Thyroid gland (tissue), 4 donors: ENCODE measurements around the gene OR10A6. TPM values are rescaled to one million over a fixed set of nuclear protein-coding genes. Genes with fewer than 3 reads are reported as not detected.

Experiments used
- DNase-seq, 2 donors: peaks; one replicate each; pipeline ENCODE4 v3.0.0-alpha.2; 2019
- H3K27ac ChIP-seq, 3 donors: fragments of 200-600 bp; sonication (generic); 1 replicate in 2 of 3; 2 replicates in 1 of 3; pipeline ENCODE4 v1.5.1; 2016 to 2019; ENCODE audit warnings: mild to moderate bottlenecking in 1 of 3, moderate library complexity in 1 of 3
- H3K27me3 ChIP-seq: fragments of 200-600 bp; sonication (generic); one replicate; pipeline ENCODE4 v1.5.1; 2019
- H3K36me3 ChIP-seq, 2 donors: fragments of 200-600 bp; sonication (generic); one replicate each; pipeline ENCODE4 v1.5.1; 2016 to 2019
- H3K4me1 ChIP-seq, 2 donors: fragments of 200-600 bp; sonication (generic); one replicate each; pipeline ENCODE4 v1.5.1; 2017 to 2019
- H3K4me3 ChIP-seq, 3 donors: fragments of 200-600 bp; sonication (generic); replicated peaks in 1 of 3; 1 replicate in 2 of 3; 2 replicates in 1 of 3; pipeline ENCODE4 v1.5.1; 2016; ENCODE audit warnings: mild to moderate bottlenecking in 1 of 3
- H3K9me3 ChIP-seq: fragments of 200-600 bp; sonication (generic); one replicate; pipeline ENCODE4 v1.5.1; 2017
- POLR2A ChIP-seq, 2 donors: fragments of 450-650 bp; IDR thresholded peaks; one replicate each; pipeline ENCODE4 v1.6.1; 2017; ENCODE audit warnings: antibody characterized with exemption in 2 of 2, mild to moderate bottlenecking in 2 of 2, moderate library complexity in 1 of 2
- WGBS, 2 donors: methylation state at CpG; one replicate each; pipeline ENCODE4 v1.1.5; 2017; 5-methylcytosine and 5-hydroxymethylcytosine counted together
- intact Hi-C: fragments of 100-400 bp; cut with DNase I; formaldehyde crosslinking; loops from one replicate; pipeline ENCODE4 v1.15.1; 2023
- total RNA-seq, 4 donors: library from RNA; depleted of rRNA; stranded (reverse); fragments of >200 nt; gene quantifications; one replicate each; pipeline ENCODE4 v1.2.3, GENCODE V29; 2016
- TF ChIP-seq, protein P1 (sequence below), 6 experiments: fragments of 200-600 bp in 3 of 6; fragments of 450-650 bp in 3 of 6; sonication (generic) in 3 of 6; IDR thresholded peaks; one replicate each; pipeline ENCODE4 v1.5.1; 2016 to 2019; ENCODE audit warnings: antibody characterized with exemption in 6 of 6, mild to moderate bottlenecking in 2 of 6, inconsistent platforms in 1 of 6, moderate library complexity in 1 of 6

OR10A6 gene
- total RNA-seq, 4 donors from 2014 or later: not detected

DNA sequence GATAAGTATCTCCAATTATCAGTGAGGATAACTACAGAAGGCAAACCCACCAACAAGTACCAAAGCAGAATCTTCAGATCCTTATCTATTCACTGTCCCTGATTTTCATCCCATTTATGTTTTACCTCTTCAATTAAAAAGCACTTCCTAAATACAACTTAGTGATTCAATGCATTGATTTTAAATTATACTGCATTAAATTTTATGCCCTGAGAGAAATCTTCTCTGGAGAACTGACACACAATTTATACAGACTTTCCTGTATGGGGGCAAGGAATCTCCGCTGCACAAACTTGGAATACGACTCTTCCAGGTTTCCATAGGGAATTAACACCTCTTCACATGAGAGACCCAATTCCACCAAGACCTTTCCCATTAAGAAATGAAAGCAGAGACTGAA, 10.5 kb upstream of the OR10A6 start, which contains the start of gene OR10A3:
TSS of gene OR10A3 (minus strand) at position 101 of the 400 bp plus-strand sequence. CDS start 2,188 bp downstream, outside the sequence.
- H3K27me3 ChIP-seq: no peaks in the 10 kb centered on the region
- intact Hi-C loops: no loop called here
- no peak within 1 kb of the TSS for H3K4me3 ChIP-seq
- no peaks in the 10 kb centered on the region for H3K9me3 ChIP-seq
- no peaks in the 10 kb centered on the region for H3K36me3 ChIP-seq
- H3K27ac ChIP-seq: no peak within 1 kb of the TSS
- H3K4me1 ChIP-seq: no peaks in the 10 kb centered on the region
- DNase-seq: no peak
- WGBS, 2 donors: 92% methylated on average over 2 of the region's 2 CpGs
- TF ChIP-seq POLR2A (IDR thresholded peaks at IDR 0.05): no peak
- TF ChIP-seq, protein P1, sequence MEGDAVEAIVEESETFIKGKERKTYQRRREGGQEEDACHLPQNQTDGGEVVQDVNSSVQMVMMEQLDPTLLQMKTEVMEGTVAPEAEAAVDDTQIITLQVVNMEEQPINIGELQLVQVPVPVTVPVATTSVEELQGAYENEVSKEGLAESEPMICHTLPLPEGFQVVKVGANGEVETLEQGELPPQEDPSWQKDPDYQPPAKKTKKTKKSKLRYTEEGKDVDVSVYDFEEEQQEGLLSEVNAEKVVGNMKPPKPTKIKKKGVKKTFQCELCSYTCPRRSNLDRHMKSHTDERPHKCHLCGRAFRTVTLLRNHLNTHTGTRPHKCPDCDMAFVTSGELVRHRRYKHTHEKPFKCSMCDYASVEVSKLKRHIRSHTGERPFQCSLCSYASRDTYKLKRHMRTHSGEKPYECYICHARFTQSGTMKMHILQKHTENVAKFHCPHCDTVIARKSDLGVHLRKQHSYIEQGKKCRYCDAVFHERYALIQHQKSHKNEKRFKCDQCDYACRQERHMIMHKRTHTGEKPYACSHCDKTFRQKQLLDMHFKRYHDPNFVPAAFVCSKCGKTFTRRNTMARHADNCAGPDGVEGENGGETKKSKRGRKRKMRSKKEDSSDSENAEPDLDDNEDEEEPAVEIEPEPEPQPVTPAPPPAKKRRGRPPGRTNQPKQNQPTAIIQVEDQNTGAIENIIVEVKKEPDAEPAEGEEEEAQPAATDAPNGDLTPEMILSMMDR (IDR thresholded peaks at IDR 0.05): no peak

DNA sequence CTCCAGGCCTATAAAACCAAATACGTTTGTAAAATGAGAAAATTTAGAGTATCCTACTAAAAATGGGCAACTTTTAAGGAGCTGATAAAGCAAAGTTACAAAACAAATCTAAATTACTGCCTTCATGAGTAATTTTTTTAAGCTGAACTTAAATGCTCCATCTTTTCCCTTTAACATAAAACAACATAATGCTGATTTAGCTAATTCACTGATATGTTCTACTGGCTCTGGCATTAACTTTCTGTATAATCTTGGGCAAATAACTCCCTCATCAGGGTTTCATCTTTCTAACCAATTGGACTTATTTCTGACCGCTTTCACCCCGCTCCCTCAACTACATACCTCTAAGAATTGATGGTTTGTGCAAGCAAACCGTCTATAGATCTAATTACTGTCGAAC, 10.1 kb upstream of the OR10A6 start:
- H3K4me3 ChIP-seq: no peak overlapping the region
- intact Hi-C loops: no loop called here
- DNase-seq: no peak
- H3K27me3 ChIP-seq: no peaks in the 10 kb centered on the region
- no peaks in the 10 kb centered on the region for H3K9me3 ChIP-seq
- no peak overlapping the region for H3K27ac ChIP-seq
- H3K4me1 ChIP-seq: no peaks in the 10 kb centered on the region
- 55 to 63% methylated on average over 5 of the region's 5 CpGs for WGBS, 2 donors
- TF ChIP-seq, protein P1 (IDR thresholded peaks at IDR 0.05): no peak
- no peak for TF ChIP-seq POLR2A (IDR thresholded peaks at IDR 0.05)
- no peaks in the 10 kb centered on the region for H3K36me3 ChIP-seq

DNA sequence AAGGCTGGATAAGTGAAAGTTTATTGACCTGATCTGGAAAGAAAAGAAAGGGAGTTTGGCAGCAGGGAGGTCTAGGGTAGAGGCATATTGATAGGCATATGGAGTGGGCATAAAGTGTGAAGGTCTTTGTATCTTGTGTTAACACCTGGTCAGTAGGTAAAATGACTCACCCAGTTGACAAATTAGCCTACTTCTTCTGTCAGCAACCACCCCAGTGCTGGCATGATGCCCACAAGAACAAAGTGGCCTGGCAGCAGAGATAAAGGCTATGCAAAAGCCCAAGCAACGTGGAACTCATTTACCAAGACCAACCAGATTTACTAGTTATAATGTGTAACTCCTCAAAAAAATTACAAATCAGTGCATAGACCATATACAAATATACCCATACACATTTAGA, 5.5 kb upstream of the OR10A6 start:
- no peaks in the 10 kb centered on the region for H3K9me3 ChIP-seq
- H3K27ac ChIP-seq: no peak overlapping the region
- DNase-seq: no peak
- H3K36me3 ChIP-seq: no peaks in the 10 kb centered on the region
- no peaks in the 10 kb centered on the region for H3K4me1 ChIP-seq
- H3K27me3 ChIP-seq: no peaks in the 10 kb centered on the region
- no peak overlapping the region for H3K4me3 ChIP-seq
- 55 to 61% methylated on average over 1 of the region's 1 CpG for WGBS, 2 donors
- no peak for TF ChIP-seq POLR2A (IDR thresholded peaks at IDR 0.05)
- intact Hi-C loops: no loop called here

DNA sequence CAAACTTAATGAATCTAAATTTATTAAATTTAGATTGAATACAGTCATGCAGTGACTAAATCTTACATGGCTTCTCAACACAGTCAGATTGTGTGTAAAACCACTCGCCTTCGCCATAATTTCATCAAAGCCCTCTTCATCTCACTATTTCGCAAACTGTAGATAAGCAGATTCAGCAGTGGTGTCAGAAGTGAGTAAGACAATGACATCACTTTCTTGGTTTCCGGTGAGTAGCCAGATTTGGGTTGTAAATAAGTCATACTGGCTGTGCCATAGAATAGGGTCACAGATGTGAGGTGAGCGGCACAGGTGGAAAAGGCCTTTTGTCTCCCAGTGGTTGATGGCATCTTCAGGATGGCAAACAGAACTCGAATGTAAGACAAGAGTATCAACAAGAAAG, 3.4 kb downstream of the OR10A6 start:
- TF ChIP-seq, protein P1 (IDR thresholded peaks at IDR 0.05): no peak
- TF ChIP-seq POLR2A (IDR thresholded peaks at IDR 0.05): no peak
- H3K27me3 ChIP-seq: no peaks in the 10 kb centered on the region
- no peaks in the 10 kb centered on the region for H3K36me3 ChIP-seq
- H3K4me1 ChIP-seq: no peaks in the 10 kb centered on the region
- no peak for DNase-seq
- no peak overlapping the region for H3K27ac ChIP-seq
- WGBS, 2 donors: 88% methylated on average over 6 of the region's 6 CpGs
- intact Hi-C loops: no loop called here
- H3K9me3 ChIP-seq: no peaks in the 10 kb centered on the region
- no peak overlapping the region for H3K4me3 ChIP-seq

DNA sequence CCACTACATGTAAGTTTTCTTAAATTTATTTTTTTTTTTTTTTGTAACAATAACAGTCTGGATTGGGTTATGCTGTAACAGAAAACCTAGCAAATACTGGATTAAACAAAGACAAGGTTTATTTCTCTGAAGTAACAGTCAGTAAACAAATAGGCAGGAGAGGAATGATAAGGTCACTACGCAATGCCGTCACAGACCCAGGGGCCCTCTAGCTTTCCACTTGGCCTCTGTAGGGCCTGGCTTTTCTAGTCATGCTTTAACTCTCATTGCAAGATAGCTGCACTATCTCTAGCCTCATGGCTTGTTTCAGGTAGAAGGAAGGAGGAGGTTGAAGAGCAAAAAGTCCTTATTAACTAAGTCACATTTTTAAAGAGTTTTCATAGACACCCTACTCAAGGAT, 6.5 kb downstream of the OR10A6 start:
- WGBS, 2 donors: 66 to 83% methylated on average over 2 of the region's 2 CpGs
- Histone ChIP-seq H3K36me3 (no peaks in the 10 kb centered on the region), H3K27ac (no peak overlapping the region), H3K4me3 (no peak overlapping the region), H3K4me1 (no peaks in the 10 kb centered on the region), H3K27me3 (no peaks in the 10 kb centered on the region), H3K9me3 (no peaks in the 10 kb centered on the region)
- TF ChIP-seq, protein P1 (IDR thresholded peaks at IDR 0.05): no peak
- intact Hi-C loops: no loop called here
- DNase-seq: no peak

DNA sequence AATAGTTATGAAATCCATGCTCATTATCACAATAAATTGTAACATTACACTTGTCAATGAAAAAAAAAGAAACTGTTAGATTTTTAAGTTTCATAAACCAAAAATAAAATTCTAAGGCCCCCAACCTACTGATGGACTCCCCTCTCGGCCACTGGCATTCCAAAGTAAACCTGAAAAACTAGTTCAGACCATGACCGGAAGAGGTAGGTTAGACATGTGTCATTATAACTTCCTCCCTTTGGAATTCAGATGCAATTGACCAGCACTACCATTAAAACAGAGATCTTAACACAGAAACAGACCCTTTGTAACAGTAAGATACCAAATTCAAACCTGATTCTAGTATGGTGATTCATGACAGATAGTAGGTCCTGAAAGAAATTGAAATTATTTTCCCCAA, 12.9 kb downstream of the OR10A6 start:
- no peak for DNase-seq
- H3K9me3 ChIP-seq: no peaks in the 10 kb centered on the region
- no peak overlapping the region for H3K4me3 ChIP-seq
- no peak for TF ChIP-seq POLR2A (IDR thresholded peaks at IDR 0.05)
- TF ChIP-seq, protein P1 (IDR thresholded peaks at IDR 0.05): no peak
- H3K36me3 ChIP-seq: no peaks in the 10 kb centered on the region
- H3K4me1 ChIP-seq: no peaks in the 10 kb centered on the region
- intact Hi-C loops: no loop called here
- WGBS, 2 donors: 60 to 69% methylated on average over 2 of the region's 2 CpGs
- H3K27me3 ChIP-seq: no peaks in the 10 kb centered on the region
- no peak overlapping the region for H3K27ac ChIP-seq
